ENCODE results near the gene XPNPEP2.
"Not testable (repeated sequence)": the region's sequence is repeated elsewhere in the genome, so short reads cannot be mapped to it uniquely, and the experiment has no call there.

Gene XPNPEP2

GRCh38 chrX:129719931-129720530, 18.7 kb upstream of the XPNPEP2 start:
- no peak for DNase-seq

DNA sequence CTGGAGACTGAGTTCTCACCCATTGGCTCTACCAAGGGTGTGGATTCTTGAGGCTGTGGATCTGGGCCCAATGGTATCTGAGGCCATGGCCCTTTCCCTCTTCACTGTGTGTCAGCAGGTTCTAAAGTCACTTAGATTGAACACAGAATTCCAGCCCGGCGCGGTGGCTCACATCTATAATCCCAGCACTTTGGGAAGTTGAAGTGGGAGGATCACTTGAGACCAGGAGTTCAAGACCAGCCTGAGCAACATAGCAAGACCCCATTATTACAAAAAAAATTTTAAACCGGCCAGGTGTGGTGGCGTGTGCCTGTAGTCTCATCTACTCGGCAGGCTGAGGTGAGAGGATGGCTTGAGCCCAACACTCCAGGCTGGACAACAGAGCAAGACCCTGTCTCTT, 18.0 kb upstream of the XPNPEP2 start:
- no peak for DNase-seq

DNA sequence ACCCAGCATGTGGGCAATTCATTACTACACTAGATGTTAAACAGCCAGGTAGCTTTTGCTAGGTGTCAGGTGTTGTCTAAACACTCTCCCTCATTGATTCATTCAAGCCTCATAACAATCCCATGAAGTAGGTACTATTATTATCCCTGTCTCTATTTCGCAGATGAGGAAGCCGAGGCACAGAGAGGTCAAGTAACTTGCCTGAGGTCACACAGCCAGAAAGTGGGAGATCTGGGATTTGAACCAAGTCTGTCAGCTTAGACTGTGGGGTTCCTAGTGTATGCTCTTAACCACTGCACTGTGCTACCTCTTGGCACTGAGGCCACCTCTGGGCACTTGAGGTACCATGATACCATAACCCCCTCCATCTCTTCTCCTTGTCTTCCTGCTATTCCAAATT, 17.4 kb upstream of the XPNPEP2 start:
- DNase-seq, result no peak

DNA sequence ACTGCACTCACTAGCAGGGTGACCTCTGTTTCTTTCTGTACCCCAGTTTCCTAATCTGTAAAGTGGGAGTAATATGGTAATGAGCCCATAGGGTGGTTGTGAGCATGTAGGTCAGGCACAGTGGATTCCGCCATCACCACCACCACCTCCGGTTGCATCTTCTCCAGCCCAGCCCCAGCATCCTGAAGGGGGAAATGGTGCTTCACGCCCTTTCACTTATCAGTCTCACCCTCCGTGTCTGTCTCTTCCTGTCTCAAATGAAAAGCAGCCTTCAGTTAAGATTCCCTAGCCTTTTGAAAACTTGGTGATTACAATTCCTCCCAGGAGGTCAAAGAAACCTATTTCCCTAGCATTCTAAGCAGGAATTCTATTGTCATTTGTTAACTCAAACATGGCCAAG, 16.9 kb upstream of the XPNPEP2 start:
- DNase-seq, result no peak

GRCh38 chrX:129723511-129723910, 15.3 kb upstream of the XPNPEP2 start:
- no peak for DNase-seq

- DNase-seq, result no peak
Measured at GRCh38 chrX:129724754-129725153, 14.0 kb upstream of the XPNPEP2 start.

DNA sequence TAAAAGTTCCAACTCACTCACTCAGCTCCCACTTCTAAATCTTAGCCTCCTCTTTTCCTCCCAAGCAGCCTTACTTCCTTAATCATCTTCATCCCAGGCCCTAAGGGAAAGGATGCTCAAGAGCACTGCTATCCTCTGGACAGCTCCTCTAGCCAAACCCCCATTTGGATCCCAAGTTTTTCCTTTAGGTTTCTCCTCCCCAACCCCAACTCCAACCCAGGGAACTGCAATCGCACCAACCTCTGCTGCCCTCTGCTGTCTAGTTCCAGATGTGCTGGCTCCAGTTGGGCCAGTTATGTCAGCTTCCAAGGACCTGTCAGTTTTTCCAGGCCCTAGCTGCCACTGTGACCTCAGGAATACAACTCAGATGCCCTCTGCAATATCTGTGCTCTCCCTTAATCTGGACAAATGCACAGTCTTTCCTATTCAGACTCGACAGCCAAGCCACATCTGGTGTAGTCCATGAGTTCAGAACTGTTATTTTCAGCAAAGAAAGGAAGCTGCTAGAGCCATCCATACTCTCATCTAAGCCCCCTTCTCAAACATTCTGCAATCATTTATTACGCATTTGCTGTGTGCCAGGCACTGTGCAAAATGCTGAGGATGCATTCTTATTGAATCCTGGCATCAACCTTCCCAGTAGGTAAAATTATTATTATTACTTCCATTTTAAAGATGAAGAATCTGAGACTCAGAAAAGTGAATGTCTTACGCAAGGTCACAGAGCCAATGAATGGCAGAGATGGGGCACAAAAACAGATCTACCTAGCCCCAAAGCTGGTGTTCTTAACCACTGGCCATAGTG, 12.3 kb upstream of the XPNPEP2 start:
- DNase-seq, result peak in 1 of 4 experiments; percentile 2

DNA sequence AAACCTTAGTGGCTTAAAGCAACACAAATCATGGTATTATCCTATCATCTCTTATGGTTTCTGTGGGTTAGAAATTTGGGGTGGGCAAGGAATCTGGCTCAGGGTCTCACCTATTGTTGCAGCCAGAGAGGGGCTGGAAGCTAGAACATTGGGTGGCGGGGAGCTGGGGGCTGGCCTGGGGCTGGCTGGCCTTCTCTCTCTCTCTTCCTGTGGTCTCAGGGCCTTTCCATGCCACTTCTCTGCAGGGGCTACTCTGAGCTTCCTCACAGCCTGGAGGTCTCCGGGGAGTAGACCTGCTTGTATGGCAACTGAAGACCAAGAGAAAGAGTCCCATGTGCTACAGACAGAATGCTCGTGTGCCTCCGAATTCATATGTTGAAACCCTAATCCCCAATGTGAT, 10.7 kb upstream of the XPNPEP2 start:
- DNase-seq, result no peak

GRCh38 chrX:129731228-129731627, 7.6 kb upstream of the XPNPEP2 start:
- no peak for DNase-seq

DNA sequence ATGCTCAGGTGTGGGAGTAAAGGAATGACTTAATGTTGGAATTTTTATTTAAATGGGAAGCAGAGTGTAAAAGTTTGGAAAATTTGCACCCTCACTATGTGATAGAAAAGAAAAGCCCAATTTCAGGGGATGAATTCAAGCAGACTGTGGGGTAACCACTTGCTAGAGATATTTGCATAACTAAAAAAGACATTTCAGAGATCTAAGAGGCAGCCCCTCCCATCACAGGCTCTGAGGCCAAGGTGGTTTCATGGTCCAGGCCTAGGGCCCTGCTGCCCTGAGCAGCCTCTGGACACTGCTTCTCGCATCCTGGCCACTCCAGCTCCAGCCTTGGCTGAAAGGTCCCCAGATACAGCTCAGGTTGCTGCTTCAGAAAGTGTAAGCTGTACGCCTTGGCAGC, 5.9 kb upstream of the XPNPEP2 start:
- no peak for DNase-seq

- no peak for DNase-seq
Measured at GRCh38 chrX:129733335-129733734, 5.4 kb upstream of the XPNPEP2 start.

DNA sequence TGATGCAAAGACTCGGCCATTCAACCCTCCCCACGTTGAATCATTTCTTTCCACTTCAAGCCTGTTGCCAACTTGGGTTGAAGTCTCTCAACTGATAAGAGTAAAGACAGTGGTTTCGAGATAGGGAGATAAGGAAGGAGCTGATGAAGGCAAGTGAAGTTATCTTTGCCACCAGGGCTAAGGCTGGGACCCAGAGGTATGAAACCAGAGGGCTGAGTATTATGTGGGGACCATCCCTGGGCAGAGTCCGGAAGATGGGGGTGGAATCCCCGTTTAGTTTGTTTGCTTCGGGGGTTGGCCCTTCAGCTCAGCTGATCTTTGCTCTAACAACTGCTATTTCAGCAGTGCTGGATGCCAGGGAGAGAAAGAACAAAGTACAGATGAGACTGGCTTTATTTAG, 2.3 kb upstream of the XPNPEP2 start:
- DNase-seq, result no peak

DNA sequence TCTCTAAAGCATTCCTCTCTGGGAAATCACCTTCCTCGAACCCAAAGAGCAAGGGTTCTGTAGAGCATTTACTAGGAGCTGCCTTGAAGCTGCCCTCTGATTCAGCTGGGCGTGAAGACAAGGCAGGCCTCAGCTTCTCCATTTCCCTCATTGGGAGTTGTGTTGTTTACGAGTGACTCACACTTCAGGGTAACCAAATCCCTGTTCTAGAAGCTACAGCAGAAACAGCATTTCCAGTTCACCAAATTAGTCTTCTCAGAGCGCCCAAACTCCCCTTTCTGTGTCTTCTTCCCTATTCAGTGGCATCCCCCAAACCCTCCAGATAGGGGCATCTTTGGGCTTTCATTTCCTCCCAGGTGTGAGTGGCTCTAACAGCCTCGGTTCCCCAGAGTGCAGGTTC, 863 bp upstream of the XPNPEP2 start:
- DNase-seq, result no peak

GRCh38 chrX:129739578-129739977, 799 bp downstream of the XPNPEP2 start:
- DNase-seq, result no peak

DNA sequence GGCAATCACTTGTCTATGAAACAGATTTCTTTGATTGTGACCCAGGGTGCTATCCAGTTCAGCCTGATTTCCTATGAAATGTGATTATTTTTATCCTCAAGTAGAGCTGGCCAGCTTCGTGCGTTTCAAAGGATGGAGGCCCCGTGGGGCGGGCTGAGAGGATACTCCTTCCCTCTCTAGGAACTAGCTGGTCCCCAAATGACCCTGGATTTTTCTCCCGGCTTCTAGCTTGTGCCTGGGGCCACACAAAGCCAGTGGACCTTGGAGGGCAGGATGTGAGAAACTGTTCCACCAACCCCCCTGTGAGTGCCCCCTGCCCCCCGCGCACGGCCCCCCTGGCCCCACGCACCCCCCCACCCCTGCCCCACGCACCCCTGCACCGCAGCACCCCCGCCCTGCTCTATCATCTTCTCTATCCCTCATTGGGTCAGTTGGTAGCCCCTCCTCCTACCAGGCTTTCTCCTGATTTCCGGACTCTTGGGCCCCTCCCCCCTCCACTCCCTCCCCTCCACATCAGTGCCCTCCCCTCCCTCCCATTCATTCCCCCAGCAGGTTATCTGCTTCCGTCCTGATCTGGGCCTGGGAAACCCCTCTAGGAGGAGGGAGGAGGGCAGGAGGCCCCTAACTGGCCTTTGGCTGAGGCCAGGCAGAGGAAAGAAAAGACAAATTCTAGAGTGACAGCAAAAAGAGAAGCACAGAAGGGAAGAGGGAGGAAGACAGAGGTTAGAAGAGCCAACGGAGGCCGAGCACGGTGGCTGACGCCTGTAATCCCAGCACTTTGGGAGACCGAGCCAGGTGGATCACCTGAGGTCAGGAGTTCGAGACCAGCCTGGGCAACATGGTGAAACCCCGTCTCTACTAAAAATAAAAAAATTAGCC, 3.3 kb downstream of the XPNPEP2 start:
- no peak for DNase-seq

DNA sequence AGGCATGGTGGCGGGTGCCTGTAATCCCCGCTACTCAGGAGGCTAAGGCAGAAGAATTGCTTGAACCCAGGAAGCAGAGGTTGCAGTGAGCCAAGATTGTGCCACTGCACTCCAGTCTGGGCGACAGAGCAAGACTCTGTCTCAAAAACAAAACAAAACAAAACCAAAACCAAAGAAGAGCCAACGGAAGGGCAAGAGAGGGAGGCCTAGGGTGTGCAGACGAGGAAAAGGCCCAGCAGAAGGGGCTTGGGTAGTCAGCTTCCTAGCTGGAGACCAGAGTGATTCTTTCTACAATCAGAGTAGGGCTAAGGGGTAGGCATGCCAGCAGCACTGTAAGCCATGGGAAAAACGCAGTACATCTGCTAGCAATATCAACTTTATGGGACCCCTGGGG, 4.0 kb downstream of the XPNPEP2 start:
- not testable (repeated sequence) for DNase-seq

DNA sequence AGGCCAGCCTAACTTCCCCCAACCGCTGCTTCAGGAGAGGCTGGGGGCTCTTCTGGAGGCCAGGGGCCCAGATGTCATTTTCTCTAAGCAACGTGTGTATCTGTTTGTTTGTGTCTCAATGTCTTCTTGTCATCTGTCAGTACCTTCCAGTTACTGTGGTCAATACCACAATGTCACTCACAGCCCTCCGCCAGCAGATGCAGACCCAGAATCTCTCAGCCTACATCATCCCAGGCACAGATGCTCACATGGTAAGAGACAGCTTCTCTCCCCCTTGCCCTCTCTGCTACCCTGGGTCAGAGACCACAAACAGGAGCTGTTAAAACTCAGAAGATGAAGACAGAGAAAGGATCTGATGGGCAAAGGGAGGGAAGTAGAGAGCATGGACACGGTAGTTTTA, 5.0 kb downstream of the XPNPEP2 start:
- no peak for DNase-seq

GRCh38 chrX:129744861-129745321, 6.1 kb downstream of the XPNPEP2 start:
- DNase-seq, result peak in 2 of 4 experiments; percentile 2 to 4

DNA sequence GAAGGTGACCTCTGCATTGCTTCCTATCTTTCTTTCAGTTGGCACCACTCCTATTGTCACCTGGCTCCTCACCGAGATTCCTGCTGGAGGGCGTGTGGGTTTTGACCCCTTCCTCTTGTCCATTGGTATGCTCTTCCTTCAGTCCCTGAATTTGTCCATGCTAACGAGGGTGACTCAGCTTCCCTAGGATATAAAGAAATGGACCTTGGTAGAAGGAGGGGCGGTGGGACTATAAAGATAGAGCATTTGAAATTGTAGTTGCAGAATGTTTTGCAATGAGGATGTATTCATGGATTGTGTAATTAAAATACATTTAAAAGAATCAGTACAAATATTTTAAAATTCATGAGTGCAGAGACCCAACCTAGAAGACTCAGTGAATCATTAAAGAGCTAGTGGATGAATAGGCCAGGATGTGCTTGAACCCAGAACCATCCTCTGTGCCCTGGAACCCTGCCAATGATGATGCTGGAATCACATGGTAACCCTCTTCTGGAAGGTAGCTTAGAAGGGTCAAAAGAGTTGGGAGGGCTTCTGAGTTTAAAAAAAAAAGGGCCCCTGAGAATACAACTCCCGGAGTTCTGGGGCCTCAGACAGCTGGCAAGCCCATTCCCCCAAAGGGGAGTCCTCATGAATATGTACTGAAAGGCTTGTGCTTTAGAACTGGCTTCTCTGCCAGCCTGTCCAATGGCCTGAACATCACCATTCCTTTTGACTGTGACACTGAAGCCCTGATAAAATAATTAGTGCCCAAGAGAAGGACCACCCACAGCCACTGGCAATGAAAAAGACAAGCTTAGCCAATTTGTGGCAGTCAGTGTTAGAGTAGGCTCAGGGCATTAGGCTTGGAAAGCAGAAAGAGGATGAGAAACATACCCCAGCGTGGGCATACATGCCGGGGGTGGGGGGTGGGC, 8.0 kb downstream of the XPNPEP2 start:
- no peak for DNase-seq

DNA sequence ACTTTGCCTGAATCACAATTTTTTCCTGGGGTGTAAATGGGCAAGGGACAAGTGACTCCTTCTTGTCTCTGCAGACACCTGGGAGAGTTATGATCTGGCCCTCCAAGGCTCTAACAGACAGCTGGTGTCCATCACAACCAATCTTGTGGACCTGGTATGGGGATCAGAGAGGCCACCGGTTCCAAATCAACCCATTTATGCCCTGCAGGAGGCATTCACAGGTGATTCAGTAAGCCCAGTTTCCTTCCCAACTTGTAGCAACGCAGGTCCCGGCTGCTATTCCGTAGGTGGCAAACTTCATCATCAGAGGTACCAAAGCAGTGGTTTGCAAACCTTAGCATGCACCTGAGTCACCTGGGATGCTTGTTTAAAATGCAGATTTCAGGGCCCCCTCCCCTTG, 8.8 kb downstream of the XPNPEP2 start:
- DNase-seq, result no peak

GRCh38 chrX:129748305-129748704, 9.5 kb downstream of the XPNPEP2 start:
- DNase-seq, result no peak

DNA sequence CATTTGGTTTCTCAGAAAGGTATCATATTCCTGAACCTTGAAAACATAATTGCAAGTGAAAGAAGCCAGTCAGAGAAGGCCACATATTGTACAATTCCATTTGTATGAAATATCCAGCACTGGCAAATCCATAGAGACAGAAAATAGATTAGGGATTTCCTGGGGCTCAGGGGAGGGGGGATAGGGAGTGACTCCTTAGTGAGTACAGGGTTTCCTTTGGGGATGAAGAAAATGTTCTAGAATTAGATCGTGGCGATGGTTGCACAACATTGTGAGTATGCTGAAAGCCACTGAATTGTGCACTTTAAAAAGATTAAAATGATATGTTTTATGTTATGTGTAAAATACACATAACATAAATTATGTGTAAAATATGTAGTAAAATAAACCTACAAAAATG, 10.3 kb downstream of the XPNPEP2 start:
- DNase-seq, result no peak

DNA sequence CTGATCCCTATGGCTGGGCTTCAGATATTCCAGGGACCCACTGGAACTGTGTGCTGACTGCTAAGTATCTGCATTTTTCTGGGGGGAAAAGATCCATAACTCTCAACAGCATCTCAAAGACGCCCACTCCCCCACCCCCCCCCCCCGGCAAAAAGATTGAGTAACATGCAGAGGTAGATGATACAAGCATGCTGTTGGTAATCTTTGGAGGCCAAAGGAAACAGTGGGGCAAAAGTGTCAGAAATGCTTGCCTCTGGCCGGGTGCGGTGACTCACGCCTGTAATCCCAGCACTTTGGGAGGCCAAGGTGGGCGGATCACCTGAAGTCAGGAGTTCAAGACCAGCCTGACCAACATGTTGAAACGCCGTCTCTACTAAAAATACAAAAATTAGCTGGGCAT, 12.2 kb downstream of the XPNPEP2 start:
- DNase-seq, result no peak

All from activated CD4-positive, CD25-positive, alpha-beta regulatory T cell (primary cell).